ENCODE data around the gene GCFC2. TPM values are rescaled to one million over a fixed set of nuclear protein-coding genes. Genes with fewer than 3 reads are reported as not detected.
"Not testable (repeated sequence)": the region's sequence is repeated elsewhere in the genome, so short reads cannot be mapped to it uniquely, and the experiment has no call there.

Gene GCFC2
- 10 to 100 TPM; 24.8 to 27.3 TPM for total RNA-seq

DNA sequence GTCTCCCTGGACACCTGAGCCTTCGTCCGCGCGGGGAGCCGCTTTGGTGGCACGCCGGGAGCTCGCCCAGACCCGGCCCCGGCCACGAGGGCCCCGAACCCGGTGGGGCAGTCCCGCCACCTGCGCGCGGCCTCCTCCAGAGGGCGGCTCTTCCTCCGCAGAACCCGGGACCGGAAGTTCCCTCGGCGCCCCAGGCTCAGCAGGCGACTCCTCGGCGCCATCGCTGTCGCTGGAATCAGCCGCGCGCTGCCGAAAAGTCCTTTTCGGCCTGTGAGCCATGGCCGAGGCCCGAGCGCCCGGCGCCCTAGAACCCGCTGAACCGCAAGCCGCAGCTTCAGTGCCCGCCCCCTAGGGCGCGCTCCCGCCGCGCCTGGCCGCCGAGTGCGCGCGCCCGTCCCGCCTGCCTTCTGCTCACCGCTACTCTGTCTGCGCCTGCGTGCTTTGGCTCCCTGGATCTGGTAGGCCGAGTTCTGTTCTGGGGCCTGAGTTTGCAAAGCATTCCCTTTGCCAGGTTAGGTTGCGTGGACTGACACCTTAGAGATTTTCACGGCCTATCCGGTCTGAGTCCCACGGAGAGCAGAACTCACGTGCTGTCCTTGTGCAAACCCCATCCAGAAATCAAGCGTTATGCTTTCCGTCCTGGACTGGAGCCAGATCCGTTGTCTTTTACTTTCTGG, at the start of gene GCFC2:
TSS of gene GCFC2 (minus strand) at position 339 of the 677 bp plus-strand sequence. CDS start at position 279, 60 bp downstream.
- ATAC-seq: peak; percentile 89 to 93
- Mint-ChIP-seq H3K36me3 (peaks cover 8 to 12% of the 10 kb centered on the region in 2 donors), H3K9me3 (no peaks in the 10 kb centered on the region), H3K27ac (peak within 1 kb of the TSS; percentile 93 to 98)
- DNase-seq (ENCODE audit: low spot score in 2 of 2): peak; percentile 81 to 93

DNA sequence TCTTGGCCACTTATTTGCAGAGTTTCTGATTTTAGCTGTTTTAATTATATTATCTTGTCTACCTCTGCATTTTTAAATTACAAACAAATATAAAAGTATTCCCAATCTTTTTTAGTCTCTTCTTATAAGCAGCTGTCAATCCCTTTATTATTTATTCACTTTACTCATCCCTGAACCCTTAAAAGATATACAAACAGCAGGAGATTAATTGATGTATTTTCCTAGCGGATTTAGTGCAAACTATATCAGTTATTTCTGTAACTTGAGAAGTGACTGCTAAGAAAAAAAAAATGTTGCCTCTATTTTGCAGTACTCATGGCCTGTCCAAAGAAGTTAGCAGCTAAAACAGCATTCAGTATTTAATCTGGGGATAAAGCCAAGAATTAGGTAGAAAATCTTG, 42.1 kb upstream of the GCFC2 start:
- H3K36me3 Mint-ChIP-seq: peaks cover 0 to 3% of the 10 kb centered on the region in 2 donors
- DNase-seq (ENCODE audit: low spot score in 2 of 2) (no peak), ATAC-seq (no peak)
- peaks cover 0 to 5% of the 10 kb centered on the region in 2 donors for H3K9me3 Mint-ChIP-seq
- no peak overlapping the region for H3K27ac Mint-ChIP-seq

DNA sequence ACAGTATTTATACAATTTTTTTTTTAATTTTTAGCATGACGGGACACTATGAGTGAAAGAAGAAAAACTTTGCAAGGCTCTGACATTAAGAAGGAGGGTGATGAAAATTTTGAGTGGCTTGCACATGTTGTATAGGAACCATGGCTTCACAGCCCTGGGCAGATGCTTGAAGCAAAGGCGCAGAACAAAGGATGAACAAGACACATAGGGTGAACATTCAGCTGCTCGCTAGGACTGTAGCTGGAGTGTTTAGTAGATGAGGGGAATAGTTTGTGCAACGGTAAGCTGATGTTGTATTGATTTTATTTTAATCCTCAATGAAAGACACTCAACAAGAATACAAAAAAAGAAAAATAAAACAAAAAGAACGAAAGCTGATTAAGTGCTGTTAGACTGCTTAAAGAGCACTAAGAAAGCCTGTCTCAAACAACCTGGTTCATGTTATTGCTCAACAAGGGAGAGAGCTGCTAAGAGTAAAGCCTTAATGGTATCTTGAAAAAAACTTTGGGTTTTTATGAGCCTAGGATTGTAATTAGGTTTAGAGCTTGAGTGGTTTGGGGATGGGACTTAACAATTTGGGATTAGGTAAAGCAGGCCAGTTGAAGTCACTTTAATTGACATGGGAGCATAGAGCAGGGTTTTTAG, 41.2 kb upstream of the GCFC2 start:
- Mint-ChIP-seq H3K9me3 (no peaks in the 10 kb centered on the region), H3K27ac (no peak overlapping the region), H3K36me3 (no peaks in the 10 kb centered on the region)
- ATAC-seq (no peak), DNase-seq (ENCODE audit: low spot score in 2 of 2) (no peak)

DNA sequence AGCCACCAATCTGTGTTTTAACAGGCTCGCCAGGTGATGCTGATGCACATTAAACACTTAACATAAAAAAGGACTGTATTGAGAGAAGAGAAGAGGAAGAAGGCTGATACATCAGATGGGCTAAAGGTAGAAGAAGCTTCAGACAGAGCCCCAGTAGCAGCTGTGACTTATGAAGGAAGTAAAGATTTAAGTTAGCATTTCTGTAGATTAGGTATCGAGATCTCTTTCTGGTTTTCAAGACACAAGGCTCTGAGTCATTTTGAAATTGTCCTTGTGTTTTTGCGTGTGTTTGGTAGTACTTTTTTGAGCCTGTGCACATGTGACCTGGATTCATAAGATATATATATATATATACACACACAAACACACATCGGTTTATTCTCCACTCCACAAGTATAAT, 40.6 kb upstream of the GCFC2 start:
- no peak for DNase-seq (ENCODE audit: low spot score in 2 of 2)
- no peak for ATAC-seq
- no peak overlapping the region for H3K27ac Mint-ChIP-seq
- H3K36me3 Mint-ChIP-seq: no peaks in the 10 kb centered on the region
- no peaks in the 10 kb centered on the region for H3K9me3 Mint-ChIP-seq

DNA sequence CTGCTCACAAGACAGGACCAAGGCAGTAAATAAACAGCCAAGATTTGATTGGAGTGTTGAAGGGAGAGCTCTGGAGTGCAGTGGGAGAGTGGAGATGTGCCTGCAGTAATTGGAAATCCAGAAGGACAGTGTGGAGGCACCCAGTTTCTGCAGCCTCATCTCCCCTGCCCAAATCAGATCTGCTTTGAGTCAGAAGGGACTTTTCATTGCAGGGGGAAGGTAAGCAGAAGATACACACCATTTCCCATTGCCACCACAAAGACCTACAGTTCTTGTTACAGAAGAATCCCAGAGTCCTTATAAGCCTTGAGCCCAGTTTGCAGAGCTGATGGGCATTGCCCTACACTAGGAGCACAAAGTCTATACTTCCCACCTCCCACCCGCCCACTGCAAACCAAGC, 27.2 kb upstream of the GCFC2 start:
- Mint-ChIP-seq H3K36me3 (peaks cover 0 to 4% of the 10 kb centered on the region in 2 donors), H3K27ac (no peak overlapping the region), H3K9me3 (peaks cover 4 to 6% of the 10 kb centered on the region in 2 donors)
- ATAC-seq: no peak
- no peak for DNase-seq (ENCODE audit: low spot score in 2 of 2)

DNA sequence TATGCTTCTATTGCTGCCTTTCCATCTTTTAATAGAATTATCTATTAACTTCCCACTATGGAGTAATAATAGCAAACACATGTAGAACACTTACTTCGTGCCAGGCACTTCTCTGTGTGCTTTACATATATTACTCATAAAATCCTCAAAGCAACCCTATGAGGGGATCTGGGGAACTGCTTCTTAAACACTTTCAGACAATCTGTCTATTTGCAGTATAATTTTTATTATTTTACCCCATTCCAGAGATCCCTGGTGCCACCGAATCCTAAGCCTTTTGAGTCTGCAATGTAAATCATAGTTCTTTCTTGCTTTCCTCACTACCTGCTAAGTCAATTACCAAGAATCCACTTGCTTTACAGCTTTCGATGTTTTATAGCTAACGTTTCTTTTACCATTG, 25.6 kb upstream of the GCFC2 start:
- ATAC-seq: no peak
- no peak for DNase-seq (ENCODE audit: low spot score in 2 of 2)
- Mint-ChIP-seq H3K9me3 (peaks cover 0 to 5% of the 10 kb centered on the region in 2 donors), H3K27ac (no peak overlapping the region), H3K36me3 (peaks cover 0 to 4% of the 10 kb centered on the region in 2 donors)

DNA sequence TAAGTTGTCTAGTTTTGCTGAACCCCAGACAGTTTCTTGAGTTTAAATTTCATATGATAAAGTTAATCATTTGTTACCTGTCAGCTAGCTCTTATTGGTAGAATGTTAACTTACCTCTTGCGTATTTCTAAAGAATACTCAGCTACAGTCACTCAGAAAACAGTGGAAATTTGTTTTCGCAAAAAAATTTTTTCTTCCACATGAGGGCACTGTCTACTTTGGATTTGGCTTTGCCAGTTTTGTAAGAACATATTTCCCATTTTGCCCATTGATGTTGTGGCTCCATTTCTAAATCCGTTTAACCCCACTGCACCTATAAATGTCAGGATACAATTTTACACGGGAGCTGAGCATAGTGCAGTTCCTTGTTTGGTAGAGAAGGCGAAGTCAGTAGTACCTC, 19.1 kb upstream of the GCFC2 start:
- no peaks in the 10 kb centered on the region for H3K9me3 Mint-ChIP-seq
- H3K36me3 Mint-ChIP-seq: no peaks in the 10 kb centered on the region
- ATAC-seq (no peak), DNase-seq (ENCODE audit: low spot score in 2 of 2) (no peak)
- H3K27ac Mint-ChIP-seq: no peak overlapping the region

DNA sequence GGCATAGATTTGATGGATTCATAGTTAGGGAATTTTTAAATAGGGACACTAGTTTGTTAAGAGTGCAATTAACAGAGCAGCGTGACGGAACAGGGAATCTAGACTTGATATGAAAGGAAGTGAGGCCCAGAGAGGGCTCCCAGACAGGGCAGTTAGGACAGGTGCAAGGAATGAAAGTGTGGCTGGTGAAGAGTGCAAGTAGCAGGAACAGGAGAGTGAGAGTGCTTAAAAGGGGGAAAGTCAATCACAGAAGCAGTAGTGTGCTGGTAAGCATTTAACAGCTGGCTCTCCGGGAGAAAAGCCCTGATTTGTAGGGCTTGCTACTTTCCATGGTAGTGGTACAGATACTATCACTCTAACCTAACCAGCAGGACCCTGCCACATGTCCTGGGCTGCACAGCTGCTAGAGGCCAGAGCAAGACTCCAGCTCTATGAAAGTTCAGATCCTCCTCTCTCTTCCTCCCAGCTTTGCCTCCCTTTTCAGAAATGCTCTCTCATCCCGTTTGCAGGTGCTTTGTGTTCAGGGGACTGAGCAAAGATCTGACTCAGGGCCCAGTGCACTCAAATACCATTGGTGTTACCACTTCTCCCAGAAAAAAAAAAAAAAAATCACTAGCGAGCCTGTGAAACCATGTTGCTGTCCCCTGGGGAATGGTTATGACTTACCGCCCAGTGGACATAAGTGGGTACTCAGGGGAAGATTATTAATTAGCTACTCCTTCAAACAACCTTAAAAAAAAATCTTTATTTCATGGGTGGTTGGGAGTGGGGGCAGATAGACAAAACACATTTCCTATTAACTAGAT, 18.1 kb upstream of the GCFC2 start:
- no peak overlapping the region for H3K27ac Mint-ChIP-seq
- no peak for ATAC-seq
- DNase-seq (ENCODE audit: low spot score in 2 of 2): no peak
- H3K36me3 Mint-ChIP-seq: no peaks in the 10 kb centered on the region
- no peaks in the 10 kb centered on the region for H3K9me3 Mint-ChIP-seq

DNA sequence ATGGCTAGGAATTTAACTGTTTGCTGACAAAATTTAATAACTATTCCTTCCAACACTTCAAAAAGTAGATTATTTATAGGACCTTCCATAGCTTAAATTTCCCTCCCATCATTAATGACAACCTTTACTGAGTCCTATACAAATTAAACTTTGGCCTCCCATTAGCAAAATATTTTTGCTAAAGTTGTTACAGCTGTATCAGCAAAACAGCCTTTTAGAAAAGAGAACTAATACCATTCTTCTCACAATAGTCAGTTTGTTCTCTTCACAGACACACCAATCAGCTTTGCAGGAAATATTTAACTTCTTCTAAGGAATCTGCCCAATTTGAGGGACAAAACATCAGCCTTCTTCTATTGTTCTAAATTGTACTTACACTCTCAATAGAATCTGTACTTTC, 12.0 kb upstream of the GCFC2 start:
- Mint-ChIP-seq H3K9me3 (no peaks in the 10 kb centered on the region), H3K36me3 (no peaks in the 10 kb centered on the region), H3K27ac (no peak overlapping the region)
- DNase-seq (ENCODE audit: low spot score in 2 of 2): no peak
- no peak for ATAC-seq

DNA sequence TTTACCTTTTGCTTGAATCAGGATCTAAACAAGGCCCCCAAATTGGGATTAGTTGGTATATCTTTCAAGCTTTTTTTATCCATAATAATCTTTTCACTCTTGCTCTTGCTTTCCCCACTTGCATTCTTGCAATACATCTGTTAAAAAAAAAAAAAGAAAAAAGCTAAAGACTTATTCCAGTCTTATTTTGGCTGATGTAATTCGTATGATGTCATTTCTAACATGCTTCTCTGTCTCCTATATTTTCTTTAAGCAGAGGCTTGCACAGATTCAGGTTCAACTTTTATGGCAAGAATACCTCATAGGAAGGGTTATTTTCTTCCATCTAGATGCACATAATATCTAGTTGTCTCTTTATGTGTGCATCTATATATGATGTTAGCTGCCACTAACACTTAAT, 9.8 kb upstream of the GCFC2 start:
- Mint-ChIP-seq H3K27ac (no peak overlapping the region), H3K9me3 (no peaks in the 10 kb centered on the region), H3K36me3 (no peaks in the 10 kb centered on the region)
- no peak for DNase-seq (ENCODE audit: low spot score in 2 of 2)
- no peak for ATAC-seq

DNA sequence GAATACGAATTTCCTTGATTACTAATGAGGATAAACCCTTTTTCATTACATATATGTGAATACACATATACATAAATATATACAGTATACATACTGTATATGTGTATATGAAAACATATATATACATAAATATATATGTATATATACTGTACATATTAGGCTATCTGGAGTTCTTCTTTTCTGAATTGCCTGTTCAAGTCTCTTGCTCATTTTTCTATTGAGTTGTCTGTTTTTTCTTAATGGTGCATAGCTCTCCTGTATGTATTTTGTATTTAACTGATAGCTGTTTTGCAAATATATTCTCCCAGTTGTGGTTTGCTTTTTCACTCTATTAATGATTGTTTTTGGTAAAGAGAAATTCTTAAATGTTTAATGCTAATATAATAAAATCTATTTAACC, 8.9 kb upstream of the GCFC2 start:
- H3K27ac Mint-ChIP-seq: no peak overlapping the region
- H3K36me3 Mint-ChIP-seq: no peaks in the 10 kb centered on the region
- DNase-seq (ENCODE audit: low spot score in 2 of 2) (no peak), ATAC-seq (no peak)
- no peaks in the 10 kb centered on the region for H3K9me3 Mint-ChIP-seq

DNA sequence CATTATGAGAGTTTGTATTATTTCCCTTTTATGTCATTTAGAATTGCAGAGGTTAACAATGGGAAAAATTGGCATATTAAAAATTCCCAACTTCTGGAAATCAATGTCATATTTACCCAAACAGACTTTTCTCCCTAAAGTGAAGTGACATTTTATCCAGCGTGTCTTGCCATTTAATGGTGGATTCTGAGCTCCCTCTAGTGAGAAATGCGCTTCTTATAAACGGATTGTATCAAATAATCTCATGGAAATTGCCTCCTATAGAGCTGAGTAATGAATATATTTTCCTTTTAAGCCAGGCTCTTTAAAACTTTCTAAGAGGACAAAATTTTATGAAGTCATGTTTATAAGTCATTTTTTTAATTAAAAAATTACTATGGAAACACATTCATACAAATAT, 5.7 kb upstream of the GCFC2 start:
- Mint-ChIP-seq H3K27ac (no peak overlapping the region), H3K9me3 (no peaks in the 10 kb centered on the region), H3K36me3 (peaks cover 0 to 8% of the 10 kb centered on the region in 2 donors)
- no peak for ATAC-seq
- no peak for DNase-seq (ENCODE audit: low spot score in 2 of 2)

DNA sequence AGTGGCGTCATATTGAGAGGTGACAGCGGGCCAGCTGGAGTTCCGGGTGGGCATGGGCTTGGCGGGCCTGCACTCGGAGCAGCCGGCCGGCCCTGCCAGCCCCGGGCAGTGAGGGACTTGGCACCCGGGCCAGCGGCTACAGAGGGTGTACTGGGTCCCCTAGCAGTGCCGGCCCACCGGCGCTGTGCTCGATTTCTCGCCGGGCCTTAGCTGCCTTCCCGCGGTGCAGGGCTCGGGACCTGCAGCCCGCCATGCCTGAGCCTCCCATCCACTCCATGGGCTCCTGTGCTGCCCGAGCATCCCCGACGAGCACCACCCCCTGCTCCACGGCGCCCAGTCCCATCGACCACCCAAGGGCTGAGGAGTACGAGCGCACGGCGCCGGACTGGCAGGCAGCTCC, 875 bp upstream of the GCFC2 start:
- H3K27ac Mint-ChIP-seq: peak overlapping the region; percentile 93 to 98
- DNase-seq (ENCODE audit: low spot score in 2 of 2); ATAC-seq; H3K9me3 Mint-ChIP-seq: not testable (repeated sequence)
- H3K36me3 Mint-ChIP-seq: peaks cover 8 to 12% of the 10 kb centered on the region in 2 donors

DNA sequence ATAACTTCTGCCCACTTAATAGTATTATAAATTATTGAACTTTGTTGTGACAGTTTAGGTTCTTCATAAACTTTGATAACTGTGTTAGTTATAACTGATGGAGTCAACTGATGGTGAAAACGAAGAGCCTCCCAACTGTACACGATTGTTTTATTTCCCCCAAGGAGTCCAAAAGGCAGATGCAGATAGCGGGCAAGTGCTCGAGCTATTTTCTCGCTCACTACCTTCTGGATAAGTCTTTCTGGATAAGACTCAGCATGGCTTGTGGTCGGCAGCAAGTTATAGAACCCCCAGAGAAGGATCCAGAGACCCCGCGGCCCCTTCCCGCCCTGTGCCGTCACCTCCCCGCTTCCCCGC, 517 bp downstream of the GCFC2 start:
- Mint-ChIP-seq H3K9me3 (no peaks in the 10 kb centered on the region), H3K27ac (peak overlapping the region; percentile 93 to 98), H3K36me3 (peaks cover 8 to 12% of the 10 kb centered on the region in 2 donors)
- no peak for DNase-seq (ENCODE audit: low spot score in 2 of 2)
- no peak for ATAC-seq

DNA sequence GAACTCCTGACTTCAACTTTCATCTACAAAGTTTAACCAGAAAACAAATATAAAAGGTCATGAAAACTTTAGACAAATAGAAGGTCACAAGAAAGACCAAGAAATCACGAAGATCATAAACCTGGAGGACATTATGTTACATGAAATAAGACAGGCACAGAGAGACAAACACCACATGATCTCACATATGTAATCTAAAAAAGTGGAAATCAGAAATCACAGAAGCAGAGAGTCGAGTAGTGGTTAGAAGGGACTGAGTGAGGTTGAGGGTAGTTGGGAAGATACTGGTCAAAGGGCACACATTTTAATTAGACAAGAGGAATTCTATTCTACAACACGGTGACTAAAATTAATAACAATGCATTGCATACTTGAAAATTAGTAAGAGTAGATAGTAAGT, 1.4 kb downstream of the GCFC2 start:
- DNase-seq (ENCODE audit: low spot score in 2 of 2) (no peak), ATAC-seq (no peak)
- peak overlapping the region; percentile 1 to 93 for H3K27ac Mint-ChIP-seq
- peaks cover 16 to 21% of the 10 kb centered on the region in 2 donors for H3K36me3 Mint-ChIP-seq
- no peaks in the 10 kb centered on the region for H3K9me3 Mint-ChIP-seq

DNA sequence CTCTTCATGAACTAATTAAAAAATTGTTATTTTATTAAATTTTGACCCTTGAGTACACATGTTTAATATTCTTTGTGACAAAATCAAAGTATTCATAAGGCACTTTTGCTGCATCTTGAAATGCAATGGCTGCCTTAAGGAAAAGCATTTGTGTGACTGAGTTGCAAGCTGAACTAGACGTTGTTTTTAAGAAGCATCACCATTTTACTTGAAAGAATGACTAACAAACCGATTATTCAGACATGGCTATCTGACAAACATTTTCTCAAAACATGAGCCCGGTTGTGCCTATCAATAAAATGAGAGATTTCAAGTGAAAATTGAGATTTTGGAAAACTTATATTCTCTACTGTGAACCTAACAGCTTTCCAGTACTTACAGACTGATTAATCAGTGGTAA, 2.8 kb downstream of the GCFC2 start:
- peaks cover 20 to 24% of the 10 kb centered on the region in 2 donors for H3K36me3 Mint-ChIP-seq
- no peak for ATAC-seq
- DNase-seq (ENCODE audit: low spot score in 2 of 2): no peak
- no peak overlapping the region for H3K27ac Mint-ChIP-seq
- H3K9me3 Mint-ChIP-seq: no peaks in the 10 kb centered on the region

DNA sequence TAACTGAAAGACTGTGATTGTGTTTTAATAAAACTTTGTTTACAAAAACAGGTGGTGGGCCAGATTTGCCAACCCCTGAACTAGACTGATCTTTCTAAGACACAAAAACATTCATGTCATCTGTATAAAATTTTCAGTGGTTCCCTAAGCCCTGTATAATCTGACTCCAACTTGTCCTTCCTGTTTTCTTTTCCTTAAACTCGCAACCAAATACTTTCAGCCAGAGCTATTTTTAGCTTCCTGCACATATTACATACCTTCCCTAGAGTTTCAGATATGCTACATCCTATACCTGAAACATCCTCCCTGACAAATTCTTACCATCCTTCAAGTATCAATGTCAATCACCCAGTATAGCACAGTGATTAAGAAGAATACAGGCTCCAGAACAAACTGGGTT, 4.8 kb downstream of the GCFC2 start:
- no peak overlapping the region for H3K27ac Mint-ChIP-seq
- peaks cover 18 to 26% of the 10 kb centered on the region in 2 donors for H3K36me3 Mint-ChIP-seq
- no peak for ATAC-seq
- H3K9me3 Mint-ChIP-seq: no peaks in the 10 kb centered on the region
- no peak for DNase-seq (ENCODE audit: low spot score in 2 of 2)
